Measurements from ENCODE around the gene TCF25.

- TF ChIP-seq CTCF (conservative IDR thresholded peaks at IDR 0.05; ENCODE audit: low read depth, low read length) (no peak), EZH2phosphoT487 (IDR thresholded peaks at IDR 0.05; ENCODE audit: borderline replicate concordance, low read length) (no peak), EZH2 (IDR thresholded peaks at IDR 0.05; ENCODE audit: low read length, unreplicated experiment) (no peak)
Observed at GRCh38 chr16:89954462-89954861, 81.1 kb downstream of the TCF25 start.

Measured in PC-3 (cell line).